ENCODE data around the gene AP5S1.

Gene AP5S1, protein sequence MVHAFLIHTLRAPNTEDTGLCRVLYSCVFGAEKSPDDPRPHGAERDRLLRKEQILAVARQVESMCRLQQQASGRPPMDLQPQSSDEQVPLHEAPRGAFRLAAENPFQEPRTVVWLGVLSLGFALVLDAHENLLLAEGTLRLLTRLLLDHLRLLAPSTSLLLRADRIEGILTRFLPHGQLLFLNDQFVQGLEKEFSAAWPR

DNA sequence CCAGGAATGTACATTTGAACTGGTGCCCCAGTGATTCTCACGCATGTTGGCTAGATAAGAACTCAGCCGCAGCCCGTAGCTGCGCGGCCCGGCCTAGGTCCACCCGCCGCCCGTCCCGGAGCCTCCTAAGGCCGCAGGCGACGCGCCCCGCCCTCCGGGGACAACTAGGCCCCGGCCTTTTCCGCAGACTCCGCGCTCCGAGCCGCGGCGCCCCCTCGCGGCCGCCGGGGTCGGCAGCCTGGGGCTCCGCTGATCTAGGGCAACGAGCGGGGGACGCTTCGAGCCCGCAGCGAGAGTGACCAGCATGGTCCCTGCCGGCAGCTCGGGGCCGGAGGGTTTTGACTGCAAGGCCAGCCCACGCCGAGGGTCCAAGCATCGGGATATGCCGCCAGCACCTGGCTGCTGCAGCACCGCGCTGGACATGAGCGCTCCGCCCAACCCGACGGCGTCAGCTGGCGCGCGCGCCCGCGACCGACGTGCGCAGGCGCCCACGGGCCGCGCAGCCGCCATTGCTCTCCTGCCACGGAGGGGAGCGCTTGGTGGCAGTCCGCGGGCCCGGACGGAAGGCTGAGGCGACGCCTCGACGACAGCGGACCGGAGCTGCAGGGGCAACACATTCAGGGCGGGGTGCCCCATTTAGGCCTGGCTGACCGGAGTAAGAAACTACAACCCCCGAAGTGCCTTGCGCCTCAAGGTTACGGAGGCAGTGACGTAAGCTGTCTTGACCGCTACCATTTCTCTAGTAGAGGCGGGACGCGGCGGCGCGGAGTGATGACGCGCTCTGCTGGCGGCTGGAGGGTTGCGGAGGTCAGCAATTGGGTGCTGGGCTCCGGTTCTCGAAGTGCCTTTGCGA, at the start of gene AP5S1:
AP5S1 (plus strand) TSS at position 500 of the 853 bp plus-strand sequence. CDS start 1,571 bp downstream, outside the sequence.
- H3K27me3 Mint-ChIP-seq, result no peaks in the 10 kb centered on the region

DNA sequence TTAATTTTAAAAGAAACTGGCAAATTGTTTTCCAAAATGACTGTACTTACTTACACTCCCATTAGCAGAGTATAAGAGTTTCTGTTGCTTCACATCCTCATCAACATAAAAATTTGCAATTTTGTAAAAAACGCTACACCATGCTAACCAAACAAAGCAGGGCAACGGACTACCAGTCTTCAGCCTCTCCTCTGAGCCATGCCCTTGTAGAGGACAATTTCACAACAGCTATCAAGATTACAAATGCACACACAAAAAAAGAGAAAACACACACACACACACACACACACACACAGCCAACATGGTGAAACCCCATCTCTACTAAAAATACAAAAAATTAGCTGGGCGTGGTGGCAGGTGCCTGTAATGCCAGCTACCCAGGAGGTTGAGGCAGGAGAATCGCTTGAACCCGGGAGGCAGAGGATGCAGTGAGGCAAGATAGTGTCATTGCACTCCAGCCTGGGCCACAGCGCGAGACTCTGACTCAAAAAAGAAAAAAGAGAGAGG, 48.7 kb upstream of the AP5S1 start:
- no peaks in the 10 kb centered on the region for H3K9me3 Mint-ChIP-seq
- H3K36me3 Mint-ChIP-seq, result no peaks in the 10 kb centered on the region
- H3K4me1 Mint-ChIP-seq, result peaks cover 16% of the 10 kb centered on the region
- H3K27ac Mint-ChIP-seq, result no peak overlapping the region
- no peaks in the 10 kb centered on the region for H3K27me3 Mint-ChIP-seq
- H3K4me3 Mint-ChIP-seq, result no peak overlapping the region
- ATAC-seq, result no peak

More for the DNA sequence above, at the start of gene AP5S1:
- Mint-ChIP-seq H3K9me3 (no peaks in the 10 kb centered on the region), H3K4me3 (peak within 1 kb of the TSS; percentile 88), H3K27ac (peak within 1 kb of the TSS; percentile 98), H3K4me1 (peaks cover 31% of the 10 kb centered on the region), H3K36me3 (peaks cover 18% of the 10 kb centered on the region)
- ATAC-seq, result peak; percentile 93

DNA sequence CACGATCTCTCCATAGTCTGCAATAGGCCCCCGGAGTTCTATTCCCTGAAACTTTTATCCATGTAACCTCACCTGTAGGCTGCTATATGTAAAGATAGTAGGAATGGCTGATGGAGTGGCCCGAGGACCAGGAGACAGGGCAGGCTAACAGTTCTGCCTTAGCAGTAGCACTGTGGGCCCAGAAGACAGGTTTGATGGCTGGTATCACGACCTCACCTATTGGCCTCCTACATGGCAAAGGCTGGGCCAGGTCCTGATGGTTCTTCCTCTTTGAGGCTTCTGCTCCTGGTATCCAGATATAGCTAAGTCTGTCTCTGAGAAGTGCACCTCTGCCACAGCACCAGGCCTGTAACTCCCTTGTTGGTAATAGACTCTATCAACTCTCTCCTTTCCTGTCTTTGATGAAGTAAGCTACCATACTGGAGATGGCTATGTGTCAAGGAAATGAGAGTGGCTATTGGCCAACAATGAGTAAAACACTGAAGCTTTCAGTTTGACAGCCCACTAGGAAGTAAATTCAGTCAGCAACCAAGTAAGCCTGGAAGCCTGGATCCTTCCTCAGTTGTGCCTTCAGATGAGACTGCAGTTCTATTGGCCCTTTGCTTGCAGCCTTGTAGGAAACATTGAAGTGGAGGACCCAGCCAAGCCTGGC, 44.8 kb upstream of the AP5S1 start:
- Mint-ChIP-seq H3K27me3 (peaks cover 12% of the 10 kb centered on the region), H3K4me3 (no peak overlapping the region), H3K9me3 (no peaks in the 10 kb centered on the region), H3K27ac (no peak overlapping the region), H3K4me1 (peaks cover 32% of the 10 kb centered on the region), H3K36me3 (no peaks in the 10 kb centered on the region)
- ATAC-seq, result no peak

DNA sequence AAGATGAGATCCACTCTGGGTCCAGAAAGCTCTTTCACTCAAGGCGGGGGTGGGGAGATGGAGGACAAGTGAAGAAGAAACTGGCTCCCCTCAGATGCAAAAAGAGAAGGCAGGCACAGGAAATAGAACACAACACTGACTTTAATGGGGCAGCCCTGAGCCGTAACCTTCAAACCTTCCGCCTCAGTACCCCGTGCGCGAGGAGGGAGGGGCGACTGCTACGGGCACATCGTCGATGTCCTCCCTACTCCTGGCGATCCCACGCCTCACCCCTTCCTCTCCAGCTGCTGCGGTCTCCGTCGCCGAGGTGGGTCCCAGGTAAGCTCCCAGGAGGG, 43.0 kb upstream of the AP5S1 start:
- Mint-ChIP-seq H3K36me3 (no peaks in the 10 kb centered on the region), H3K27me3 (peaks cover 12% of the 10 kb centered on the region), H3K27ac (peak overlapping the region; percentile 77), H3K4me1 (peaks cover 46% of the 10 kb centered on the region), H3K9me3 (no peaks in the 10 kb centered on the region), H3K4me3 (peak overlapping the region; percentile 89)
- peak; percentile 71 for ATAC-seq

DNA sequence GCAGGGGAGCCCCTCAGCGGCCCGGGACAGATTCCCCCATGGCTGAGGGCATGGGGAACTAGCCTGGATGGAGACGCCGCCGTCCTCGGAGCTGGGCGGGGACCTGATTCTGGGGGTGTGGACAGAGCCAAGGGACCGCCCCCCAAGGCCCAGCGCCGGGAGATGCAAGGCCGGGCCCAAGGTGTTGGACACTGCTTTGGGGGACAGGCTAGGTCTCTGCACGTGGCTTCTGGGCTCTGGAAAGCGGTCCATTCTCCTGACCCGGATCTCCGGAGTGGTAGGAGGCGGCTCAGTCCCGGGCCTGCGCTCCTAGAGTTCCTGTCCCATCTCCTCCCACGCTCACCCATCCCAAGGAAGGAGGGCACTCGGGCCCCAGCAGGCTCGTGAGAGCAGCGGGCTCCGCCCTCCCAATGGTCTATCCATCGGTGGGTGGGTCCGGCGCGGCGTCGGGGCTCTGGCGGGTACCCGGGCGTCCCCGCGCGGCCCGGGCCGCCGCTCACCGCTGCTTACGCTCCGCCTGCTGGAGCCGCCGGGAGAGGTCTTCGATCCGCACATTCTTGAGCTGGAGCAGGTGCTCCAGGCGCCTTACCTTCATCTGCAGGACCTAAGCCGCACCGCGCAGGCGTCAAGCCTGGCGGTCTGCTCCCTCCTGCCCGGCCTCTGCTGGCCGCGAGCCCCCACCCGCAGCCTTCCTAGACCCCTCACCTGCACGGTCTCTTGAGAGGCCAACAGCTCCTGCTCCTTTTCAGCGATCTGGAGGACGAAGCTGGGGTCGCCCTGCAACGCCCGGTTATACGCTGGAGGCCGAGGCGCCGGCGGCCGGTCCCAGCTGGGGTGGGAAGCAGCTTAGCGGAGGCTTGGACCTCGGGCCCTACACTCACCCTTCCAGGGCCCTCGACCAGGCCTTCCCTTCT, 42.4 kb upstream of the AP5S1 start:
- no peaks in the 10 kb centered on the region for H3K9me3 Mint-ChIP-seq
- H3K27me3 Mint-ChIP-seq, result peaks cover 12% of the 10 kb centered on the region
- peak overlapping the region; percentile 89 for H3K4me3 Mint-ChIP-seq
- H3K27ac Mint-ChIP-seq, result peak overlapping the region; percentile 77
- H3K4me1 Mint-ChIP-seq, result peaks cover 46% of the 10 kb centered on the region
- ATAC-seq, result peak; percentile 84
- no peaks in the 10 kb centered on the region for H3K36me3 Mint-ChIP-seq

DNA sequence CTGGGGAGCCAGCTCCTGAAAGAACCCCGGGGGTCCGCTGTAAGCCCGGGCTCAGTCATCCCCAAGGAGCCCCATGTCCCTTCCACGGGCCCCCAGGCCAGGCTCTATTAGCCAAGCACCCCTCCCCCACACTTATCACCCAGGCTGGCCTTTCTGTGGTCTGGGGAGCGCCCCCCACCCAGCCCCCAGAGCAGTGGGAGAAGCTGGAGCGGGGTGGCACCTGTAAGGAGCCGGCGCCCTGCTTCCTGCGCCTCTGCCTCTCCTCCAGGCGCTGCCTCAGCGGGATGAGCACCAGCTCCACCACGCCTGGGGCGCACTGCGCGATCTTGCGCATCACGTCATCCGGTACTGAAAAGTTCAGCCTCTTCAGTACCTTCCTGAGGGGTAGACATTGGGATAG, 41.4 kb upstream of the AP5S1 start:
- no peaks in the 10 kb centered on the region for H3K36me3 Mint-ChIP-seq
- no peak for ATAC-seq
- peaks cover 12% of the 10 kb centered on the region for H3K27me3 Mint-ChIP-seq
- H3K27ac Mint-ChIP-seq, result peak overlapping the region; percentile 61
- no peaks in the 10 kb centered on the region for H3K9me3 Mint-ChIP-seq
- peak overlapping the region; percentile 45 for H3K4me3 Mint-ChIP-seq
- H3K4me1 Mint-ChIP-seq, result peaks cover 53% of the 10 kb centered on the region

DNA sequence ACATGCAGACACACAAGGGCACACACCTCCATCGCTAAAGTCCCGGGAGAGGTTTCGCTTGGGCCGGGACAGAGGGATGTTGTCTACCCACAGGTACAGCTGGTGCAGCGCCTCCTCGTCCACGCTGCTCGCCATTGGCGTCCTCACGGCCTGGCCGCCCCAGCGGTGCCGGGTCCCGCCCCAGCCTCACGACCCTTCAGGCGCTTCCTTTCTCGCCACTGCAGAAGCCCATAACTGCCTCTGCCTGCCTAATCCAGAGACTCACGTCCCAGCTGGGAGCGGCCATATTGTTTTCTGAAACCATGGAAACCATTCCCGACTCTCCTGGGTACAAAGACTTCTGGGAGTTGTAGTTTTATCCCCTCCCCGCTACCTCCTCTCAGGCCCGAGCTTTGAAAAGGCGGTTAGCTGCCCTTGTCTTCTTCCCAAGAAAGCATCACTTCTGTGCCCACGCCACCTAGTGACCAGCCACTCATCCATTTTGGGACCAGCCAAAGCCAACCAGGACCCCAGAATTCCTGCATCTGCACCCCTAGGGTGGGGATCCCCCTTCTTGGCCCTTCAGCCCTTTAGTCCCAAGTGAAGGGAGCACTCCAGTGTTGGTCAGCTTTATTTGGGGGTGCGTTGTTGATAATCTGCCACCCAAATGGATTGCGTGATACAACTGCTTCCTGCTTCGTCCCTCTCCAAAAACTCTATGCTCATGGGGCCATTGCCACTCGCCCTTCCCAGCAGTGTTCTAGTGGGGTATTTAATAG, 39.0 kb upstream of the AP5S1 start, which contains the start of gene SPEF1:
SPEF1 (minus strand) TSS at position 296 of the 758 bp plus-strand sequence; CDS start at position 135, 161 bp downstream.
- Mint-ChIP-seq H3K27ac (peak within 1 kb of the TSS; percentile 53), H3K4me1 (peaks cover 64% of the 10 kb centered on the region), H3K27me3 (peaks cover 12% of the 10 kb centered on the region)

DNA sequence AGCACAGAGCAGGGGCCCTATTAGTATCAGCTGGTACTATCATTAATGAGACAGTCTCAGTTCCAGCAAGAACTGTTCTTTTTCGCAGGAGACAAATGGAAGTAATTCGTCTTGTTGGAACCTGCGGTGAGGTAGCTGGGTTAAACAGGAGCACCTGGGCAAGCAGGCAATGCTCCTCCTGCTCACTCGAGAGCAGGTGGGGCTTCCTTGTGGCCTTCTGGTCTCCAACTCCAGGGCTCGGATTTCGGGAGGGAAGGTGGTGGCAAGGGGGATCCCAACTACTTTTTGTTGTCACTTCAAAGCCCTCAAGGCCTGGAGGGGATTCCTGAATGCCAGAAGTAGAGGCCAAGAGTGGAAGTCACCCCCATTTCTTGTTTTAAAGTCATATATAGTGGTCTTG, 37.8 kb upstream of the AP5S1 start:
- H3K4me1 Mint-ChIP-seq, result peaks cover 59% of the 10 kb centered on the region
- ATAC-seq, result no peak
- no peak overlapping the region for H3K4me3 Mint-ChIP-seq
- H3K27ac Mint-ChIP-seq, result peak overlapping the region; percentile 53
- H3K9me3 Mint-ChIP-seq, result no peaks in the 10 kb centered on the region
- H3K36me3 Mint-ChIP-seq, result peaks cover 10% of the 10 kb centered on the region
- H3K27me3 Mint-ChIP-seq, result peaks cover 12% of the 10 kb centered on the region

More for the DNA sequence above, 39.0 kb upstream of the AP5S1 start, which contains the start of gene SPEF1:
- H3K9me3 Mint-ChIP-seq, result no peaks in the 10 kb centered on the region
- peaks cover 10% of the 10 kb centered on the region for H3K36me3 Mint-ChIP-seq
- ATAC-seq, result peak; percentile 68
- H3K4me3 Mint-ChIP-seq, result peak within 1 kb of the TSS; percentile 68

DNA sequence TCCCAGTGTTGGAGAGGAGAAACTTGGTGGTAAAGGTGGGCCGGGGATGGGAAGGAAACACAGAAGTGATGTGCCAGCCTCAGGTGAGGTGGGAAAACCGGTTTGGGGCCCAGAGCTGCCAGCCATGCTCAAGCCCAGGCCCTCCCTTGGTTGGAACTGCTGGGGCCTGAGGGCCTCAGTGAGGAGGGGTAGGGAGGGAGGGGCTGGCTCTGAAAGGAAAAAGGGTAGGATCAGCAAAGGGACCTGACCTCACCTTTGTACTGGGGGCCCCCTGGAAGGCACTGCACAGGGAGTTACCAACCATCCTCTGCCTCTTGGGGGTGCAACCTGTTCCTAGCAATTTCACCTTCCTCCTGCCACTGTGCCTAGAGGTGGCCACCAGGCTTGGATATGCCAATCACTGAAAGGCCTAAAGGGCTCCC, 37.3 kb upstream of the AP5S1 start:
- no peak for ATAC-seq
- Mint-ChIP-seq H3K27me3 (peaks cover 12% of the 10 kb centered on the region), H3K4me3 (no peak overlapping the region), H3K4me1 (peaks cover 59% of the 10 kb centered on the region), H3K27ac (peak overlapping the region; percentile 53), H3K36me3 (peaks cover 10% of the 10 kb centered on the region), H3K9me3 (no peaks in the 10 kb centered on the region)

DNA sequence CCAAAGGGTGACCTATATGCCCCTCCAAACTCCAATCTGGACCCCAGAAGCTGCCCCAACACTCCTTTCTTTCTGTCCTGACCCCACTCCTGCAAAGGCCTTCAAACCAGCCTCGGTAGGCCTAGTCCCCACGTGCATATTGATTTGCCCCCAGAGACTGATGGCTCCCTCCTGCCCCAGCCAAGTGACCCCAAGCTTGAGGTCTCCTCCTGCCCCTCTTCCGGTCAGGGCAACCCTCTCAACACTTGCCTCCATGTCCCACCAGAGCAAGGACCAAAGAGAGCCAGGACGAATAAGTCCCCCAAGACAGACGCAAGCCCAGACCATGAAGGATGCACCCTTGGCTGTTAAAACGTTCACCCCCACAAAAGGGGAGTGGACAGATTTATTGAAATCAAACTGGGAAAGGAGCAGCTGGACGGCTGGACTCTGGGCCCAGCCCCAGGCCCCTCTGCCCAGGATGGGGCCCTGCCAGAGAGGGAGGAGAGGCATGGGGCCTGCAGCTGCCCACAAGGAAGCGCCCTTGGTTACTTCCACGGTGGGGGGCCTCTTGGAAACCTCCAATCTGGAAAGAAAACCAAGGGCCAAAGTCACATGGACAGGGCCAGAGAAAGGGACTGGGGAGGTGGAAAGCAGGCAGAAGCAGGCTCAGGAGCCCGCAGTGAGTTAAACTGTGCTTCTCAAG, 36.7 kb upstream of the AP5S1 start:
- no peak for ATAC-seq
- Mint-ChIP-seq H3K36me3 (peaks cover 10% of the 10 kb centered on the region), H3K4me3 (no peak overlapping the region), H3K4me1 (peaks cover 56% of the 10 kb centered on the region), H3K27me3 (peaks cover 9% of the 10 kb centered on the region), H3K27ac (no peak overlapping the region), H3K9me3 (no peaks in the 10 kb centered on the region)

DNA sequence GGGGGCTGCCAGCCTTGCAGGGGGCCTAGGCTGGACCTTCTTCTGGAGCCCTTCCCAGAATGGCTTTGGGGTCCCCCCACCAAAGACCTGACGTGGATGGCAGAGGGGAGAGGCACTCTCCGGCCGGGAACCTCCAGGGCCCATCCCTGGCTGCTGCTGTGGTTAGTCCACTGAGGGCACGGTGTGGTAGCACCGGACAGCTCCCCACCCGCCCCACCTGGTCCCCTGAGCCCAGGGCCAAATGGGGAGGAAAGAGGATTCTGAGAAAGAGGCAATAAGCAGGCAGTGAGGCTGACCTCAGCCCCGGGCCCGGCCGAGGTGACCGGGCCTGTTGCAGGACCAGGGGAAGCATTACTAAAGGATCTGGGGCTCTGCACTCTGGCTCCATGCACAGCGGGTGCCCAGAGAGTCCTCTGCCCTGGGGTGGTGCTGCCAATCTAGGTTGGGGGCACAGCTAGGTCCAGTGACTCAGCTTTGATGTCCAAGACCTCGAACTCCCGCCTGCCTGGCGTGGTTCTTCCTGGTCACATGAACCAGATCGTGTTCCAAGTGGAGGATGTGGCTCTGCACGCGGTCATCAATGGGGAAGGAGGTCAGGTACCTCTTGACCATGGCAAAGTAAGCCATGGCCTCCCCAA, 36.0 kb upstream of the AP5S1 start:
- ATAC-seq, result no peak
- Mint-ChIP-seq H3K4me3 (peak overlapping the region; percentile 55), H3K27me3 (peaks cover 2% of the 10 kb centered on the region), H3K36me3 (peaks cover 10% of the 10 kb centered on the region), H3K27ac (no peak overlapping the region), H3K9me3 (no peaks in the 10 kb centered on the region), H3K4me1 (peaks cover 56% of the 10 kb centered on the region)

DNA sequence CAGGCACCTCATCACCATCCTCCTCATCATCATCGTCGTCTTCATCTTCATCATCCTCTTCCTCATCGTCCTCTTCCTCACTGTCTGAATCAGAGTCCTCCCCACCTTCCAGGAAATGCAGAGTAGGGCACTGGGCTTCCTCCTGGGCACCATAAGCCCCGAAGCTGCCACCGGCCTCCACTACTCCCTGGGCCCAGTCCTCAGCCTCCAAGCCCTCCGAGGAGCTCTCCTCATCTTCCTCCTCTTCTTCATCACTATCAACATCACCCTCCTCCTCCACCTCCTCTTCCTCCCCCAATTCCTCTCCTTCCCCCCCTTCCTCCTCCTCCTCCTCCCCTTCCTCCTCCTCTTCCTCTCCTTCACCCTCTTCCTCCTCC, 35.5 kb upstream of the AP5S1 start:
- no peak for ATAC-seq
- peak overlapping the region; percentile 11 for H3K27ac Mint-ChIP-seq
- H3K27me3 Mint-ChIP-seq, result no peaks in the 10 kb centered on the region
- H3K9me3 Mint-ChIP-seq, result no peaks in the 10 kb centered on the region
- H3K36me3 Mint-ChIP-seq, result peaks cover 10% of the 10 kb centered on the region
- peaks cover 51% of the 10 kb centered on the region for H3K4me1 Mint-ChIP-seq
- peak overlapping the region; percentile 55 for H3K4me3 Mint-ChIP-seq
